ENCODE measurements around the gene NATD1.

- TF ChIP-seq CTCF (IDR thresholded peaks at IDR 0.05; ENCODE audit: low read depth, low read length, missing input control) (no peak), FOXA1 (IDR thresholded peaks at IDR 0.05) (no peak), RAD21 (IDR thresholded peaks at IDR 0.05) (no peak), REST (IDR thresholded peaks at IDR 0.05) (no peak), ZBTB33 (IDR thresholded peaks at IDR 0.05) (no peak), YY1 (IDR thresholded peaks at IDR 0.05) (no peak), JUND (IDR thresholded peaks at IDR 0.05) (no peak), FOXA2 (IDR thresholded peaks at IDR 0.05) (no peak), MAX (IDR thresholded peaks at IDR 0.05) (no peak), GABPA (IDR thresholded peaks at IDR 0.05 in 1 of 2, conservative IDR thresholded peaks at IDR 0.05 in 1 of 2) (no peak), TAF1 (conservative IDR thresholded peaks at IDR 0.05) (no peak), ATF3 (IDR thresholded peaks at IDR 0.05) (no peak), NR2F2 (IDR thresholded peaks at IDR 0.05) (no peak)
Measured at GRCh38 chr17:21249920-21250703, 3.1 kb downstream of the NATD1 start.

Data from liver (tissue), 3 donors.